Activated T-cell treated with anti-CD3 and anti-CD28 coated beads for 4 hours (primary cell): ENCODE data around the gene ATG16L1.
"Not testable (repeated sequence)": the region's sequence is repeated elsewhere in the genome, so short reads cannot be mapped to it uniquely, and the experiment has no call there.

Experiments
- DNase-seq: peaks from one replicate; pipeline ENCODE4 v3.0.0-alpha.2; 2020

Gene ATG16L1

GRCh38 chr2:233300401-233300800, 48.9 kb downstream of the ATG16L1 start:
- no peak for DNase-seq

- DNase-seq: no peak
These were observed 49.8 kb downstream of the ATG16L1 start for GRCh38 chr2:233301248-233301647.

GRCh38 chr2:233301811-233302210, 50.3 kb downstream of the ATG16L1 start:
- DNase-seq: no peak

- no peak for DNase-seq
These were observed 51.8 kb downstream of the ATG16L1 start for GRCh38 chr2:233303252-233303651.

GRCh38 chr2:233307565-233307964, 56.1 kb downstream of the ATG16L1 start, which contains the start of gene SAG:
Gene SAG (plus strand): TSS chr2:233307816. CDS start chr2:233309190, 1,374 bp downstream.
- DNase-seq: no peak

- DNase-seq: no peak
These were observed 59.9 kb downstream of the ATG16L1 start for GRCh38 chr2:233311241-233311926.

- no peak for DNase-seq
These were observed 61.4 kb downstream of the ATG16L1 start for GRCh38 chr2:233312874-233313273.

GRCh38 chr2:233314180-233314925, 62.9 kb downstream of the ATG16L1 start:
- DNase-seq: no peak

GRCh38 chr2:233317196-233317943, 65.9 kb downstream of the ATG16L1 start:
- DNase-seq: no peak

GRCh38 chr2:233319256-233319655, 67.8 kb downstream of the ATG16L1 start:
- DNase-seq: no peak

- no peak for DNase-seq
These were observed 69.0 kb downstream of the ATG16L1 start for GRCh38 chr2:233320470-233320869.

GRCh38 chr2:233321166-233321565, 69.7 kb downstream of the ATG16L1 start:
- DNase-seq: no peak

GRCh38 chr2:233323851-233324250, 72.4 kb downstream of the ATG16L1 start:
- no peak for DNase-seq

GRCh38 chr2:233325256-233325655, 73.8 kb downstream of the ATG16L1 start:
- DNase-seq: no peak

- DNase-seq: no peak
These were observed 74.3 kb downstream of the ATG16L1 start for GRCh38 chr2:233325814-233326213.

- no peak for DNase-seq
These were observed 75.0 kb downstream of the ATG16L1 start for GRCh38 chr2:233326500-233326899.

- no peak for DNase-seq
These were observed 77.4 kb downstream of the ATG16L1 start for GRCh38 chr2:233328922-233329321.

- no peak for DNase-seq
These were observed 78.1 kb downstream of the ATG16L1 start for GRCh38 chr2:233329489-233330135.

GRCh38 chr2:233331536-233331935, 80.1 kb downstream of the ATG16L1 start:
- DNase-seq: peak; percentile 63

GRCh38 chr2:233332125-233332524, 80.7 kb downstream of the ATG16L1 start:
- DNase-seq: no peak

GRCh38 chr2:233334915-233335314, 83.4 kb downstream of the ATG16L1 start:
- no peak for DNase-seq

GRCh38 chr2:233336091-233336490, 84.6 kb downstream of the ATG16L1 start:
- not testable (repeated sequence) for DNase-seq

- DNase-seq: no peak
These were observed 85.1 kb downstream of the ATG16L1 start for GRCh38 chr2:233336541-233336940.
